HepG2 (cell line): ENCODE measurements around the gene TGFA. TPM values are rescaled to one million over a fixed set of nuclear protein-coding genes. Genes with fewer than 3 reads are reported as not detected.
A peak's percentile ranks its signal among the peaks of the same experiment; 100 is the strongest.

Source experiments
- ATF1 ChIP-seq: IDR thresholded peaks from 2 replicates; pipeline ENCODE4 v1.6.1; 2016; ENCODE audit warnings: mild to moderate bottlenecking, control low read depth
- CENPX ChIP-seq: sonication (generic); formaldehyde crosslinking; IDR thresholded peaks from 2 replicates; pipeline ENCODE4 v1.9.0; 2021; ENCODE audit warnings: mild to moderate bottlenecking, missing genetic modification reagents, moderate library complexity
- HMG20A ChIP-seq: IDR thresholded peaks from 2 replicates; pipeline ENCODE4 v1.6.1; 2016; ENCODE audit warnings: borderline replicate concordance
- JARID2 ChIP-seq: sonication (generic); formaldehyde crosslinking; IDR thresholded peaks from 2 replicates; pipeline ENCODE4 v1.8.1; 2023; ENCODE audit warnings: missing genetic modification reagents, inconsistent platforms; ENCODE audit not compliant: insufficient replicate concordance
- KDM3A ChIP-seq: IDR thresholded peaks from 2 replicates; pipeline ENCODE4 v1.6.1; 2018; ENCODE audit warnings: low read depth, missing compliant biosample characterization
- MLXIP ChIP-seq: sonication (generic); formaldehyde crosslinking; IDR thresholded peaks from 2 replicates; pipeline ENCODE4 v1.9.0; 2021; ENCODE audit warnings: missing genetic modification reagents, borderline replicate concordance
- MTERF4 ChIP-seq: sonication (generic); formaldehyde crosslinking; IDR thresholded peaks from 2 replicates; pipeline ENCODE4 v1.8.0; 2023; ENCODE audit warnings: mild to moderate bottlenecking, missing genetic modification reagents
- NFAT5 ChIP-seq: sonication (generic); formaldehyde crosslinking; IDR thresholded peaks from 2 replicates; pipeline ENCODE4 v1.4.0; 2020; ENCODE audit warnings: missing genetic modification reagents
- NR0B2 ChIP-seq: sonication (generic); formaldehyde crosslinking; IDR thresholded peaks from 2 replicates; pipeline ENCODE4 v1.4.0; 2020; ENCODE audit warnings: mild to moderate bottlenecking, missing genetic modification reagents
- POGK ChIP-seq: sonication (generic); formaldehyde crosslinking; conservative IDR thresholded peaks from 2 replicates; pipeline ENCODE4 v1.8.0; 2022; ENCODE audit warnings: mild to moderate bottlenecking, moderate library complexity, missing genetic modification reagents
- POLR2G ChIP-seq: fragments of 200-400 bp; formaldehyde crosslinking; IDR thresholded peaks from 2 replicates; pipeline ENCODE4 v1.6.1; 2018; ENCODE audit warnings: mild to moderate bottlenecking, low read depth, low read length, moderate library complexity
- TEAD3 ChIP-seq: optimal IDR thresholded peaks from 2 replicates; pipeline ENCODE3; 2016; ENCODE audit warnings: borderline replicate concordance
- ZFP36 ChIP-seq: fragments of 150-350 bp; IDR thresholded peaks from 2 replicates; pipeline ENCODE4 v1.6.1; 2018; ENCODE audit warnings: borderline replicate concordance, low read length, low read depth; ENCODE audit not compliant: partially characterized antibody
- ZMAT5 ChIP-seq: sonication (generic); formaldehyde crosslinking; IDR thresholded peaks from 2 replicates; pipeline ENCODE4 v1.5.0; 2020; ENCODE audit warnings: mild to moderate bottlenecking, low read depth, missing genetic modification reagents, borderline replicate concordance
- ZMYM2 ChIP-seq: sonication (generic); formaldehyde crosslinking; IDR thresholded peaks from 2 replicates; pipeline ENCODE4 v1.8.0; 2022; ENCODE audit warnings: mild to moderate bottlenecking, missing genetic modification reagents
- ZNF138 ChIP-seq: sonication (generic); formaldehyde crosslinking; IDR thresholded peaks from 2 replicates; pipeline ENCODE4 v1.5.0; 2020; ENCODE audit warnings: mild to moderate bottlenecking, low read depth, missing genetic modification reagents
- ZNF230 ChIP-seq: sonication (generic); formaldehyde crosslinking; IDR thresholded peaks from 2 replicates; pipeline ENCODE4 v1.4.0; 2020; ENCODE audit warnings: mild to moderate bottlenecking, missing genetic modification reagents
- ZNF883 ChIP-seq: sonication (generic); formaldehyde crosslinking; IDR thresholded peaks from 2 replicates; pipeline ENCODE4 v1.5.1; 2020; ENCODE audit warnings: mild to moderate bottlenecking, missing genetic modification reagents; ENCODE audit errors: not compliant biosample characterization
- polyA plus RNA-seq, 8 experiments: library from polyadenylated mRNA; depleted of rRNA in 3 of 8; stranded (reverse) in 7 of 8; unstranded in 1 of 8; fragments of >200 nt; fragmentation: Illumina TruSeq in 4 of 8; extraction: Trizol in 4 of 8; gene quantifications; 2 replicates each; pipeline versions ENCODE4 v1.2.1 to v1.2.3, GENCODE V29; 2011 to 2016; ENCODE audit warnings: low read depth in 4 of 8, missing spikeins in 1 of 8, mixed read lengths in 1 of 8; ENCODE audit not compliant: insufficient read depth in 1 of 8
- total RNA-seq, 5 experiments: library from RNA; depleted of rRNA; stranded (reverse); fragments of >200 nt; fragmentation: Illumina TruSeq; extraction: Trizol; gene quantifications; 2 replicates each; pipeline ENCODE4 v1.2.3, GENCODE V29; 2016; ENCODE audit warnings: low read depth in 1 of 5

Gene TGFA
- total and polyA plus RNA-seq, 2 of the 13 experiments (the other 11 are each of a cell fraction or from before 2014, with no cell fraction given): 7.8 to 15.3 TPM

GRCh38 chr2:70525032-70525431 lies 28.6 kb downstream of the TGFA start (continued):
- TF ChIP-seq NFAT5 (CRISPR knock-in tag) (0 out of 2 replicates have a peak, but pooled peaks have one; percentile 25), KDM3A (CRISPR knock-in tag) (no peak), ZNF883 (CRISPR knock-in tag) (no peak), JARID2 (no peak), TEAD3 (peak; percentile 82), ZMAT5 (CRISPR knock-in tag) (no peak), ZFP36 (no peak), ATF1 (no peak), ZNF138 (CRISPR knock-in tag) (no peak), POLR2G (no peak), ZMYM2 (CRISPR knock-in tag) (no peak), MTERF4 (CRISPR knock-in tag) (no peak), HMG20A (CRISPR knock-in tag) (peak; percentile 77; the same call in 1 of the 2 replicates), CENPX (CRISPR knock-in tag) (no peak), POGK (CRISPR knock-in tag) (no peak), NR0B2 (CRISPR knock-in tag) (no peak), MLXIP (CRISPR knock-in tag) (no peak), ZNF230 (CRISPR knock-in tag) (no peak)
